HG03469 (cell line): ENCODE measurements around the gene THSD4.
"Not testable (repeated sequence)": the region's sequence is repeated elsewhere in the genome, so short reads cannot be mapped to it uniquely, and the experiment has no call there.

Source experiments
- ATAC-seq: cut with Tn5 transposase; IDR thresholded peaks from one replicate; pipeline ENCODE4 v1.9.1; 2021; ENCODE audit warnings: mild to moderate bottlenecking, moderate library complexity, moderate number of reproducible peaks; ENCODE audit not compliant: unreplicated experiment

Gene THSD4

GRCh38 chr15:71367737-71368136, 252.5 kb downstream of the THSD4 start:
- ATAC-seq, result not testable (repeated sequence)

- not testable (repeated sequence) for ATAC-seq
Observed at GRCh38 chr15:71372769-71373168, 257.5 kb downstream of the THSD4 start.

- ATAC-seq, result no peak
Observed at GRCh38 chr15:71373917-71374316, 258.6 kb downstream of the THSD4 start.

- ATAC-seq, result no peak
Observed at GRCh38 chr15:71374607-71375352, 259.5 kb downstream of the THSD4 start.

- no peak for ATAC-seq
Observed at GRCh38 chr15:71375934-71376333, 260.7 kb downstream of the THSD4 start.

- ATAC-seq, result no peak
Observed at GRCh38 chr15:71379893-71380292, 264.6 kb downstream of the THSD4 start.

- no peak for ATAC-seq
Observed at GRCh38 chr15:71380345-71380744, 265.1 kb downstream of the THSD4 start.

GRCh38 chr15:71384501-71384900, 269.2 kb downstream of the THSD4 start:
- ATAC-seq, result no peak

GRCh38 chr15:71385026-71385425, 269.8 kb downstream of the THSD4 start:
- ATAC-seq, result no peak

- ATAC-seq, result no peak
Observed at GRCh38 chr15:71385457-71385856, 270.2 kb downstream of the THSD4 start.

GRCh38 chr15:71386005-71386404, 270.7 kb downstream of the THSD4 start:
- no peak for ATAC-seq

GRCh38 chr15:71386448-71387236, 271.4 kb downstream of the THSD4 start:
- no peak for ATAC-seq

GRCh38 chr15:71387810-71388209, 272.5 kb downstream of the THSD4 start:
- no peak for ATAC-seq

- ATAC-seq, result no peak
Observed at GRCh38 chr15:71390096-71390495, 274.8 kb downstream of the THSD4 start.

GRCh38 chr15:71391421-71392088, 276.3 kb downstream of the THSD4 start:
- ATAC-seq, result no peak

GRCh38 chr15:71392861-71393283, 277.6 kb downstream of the THSD4 start:
- ATAC-seq, result no peak

- no peak for ATAC-seq
Observed at GRCh38 chr15:71393383-71393782, 278.1 kb downstream of the THSD4 start.

GRCh38 chr15:71396536-71397125, 281.4 kb downstream of the THSD4 start:
- ATAC-seq, result no peak

GRCh38 chr15:71397377-71397776, 282.1 kb downstream of the THSD4 start:
- no peak for ATAC-seq

- no peak for ATAC-seq
Observed at GRCh38 chr15:71400294-71400693, 285.0 kb downstream of the THSD4 start.

GRCh38 chr15:71401728-71402127, 286.5 kb downstream of the THSD4 start:
- not testable (repeated sequence) for ATAC-seq
